Activated CD8-positive, alpha-beta T cell treated with anti-CD3 and anti-CD28 coated beads for 36 hours (primary cell): ENCODE measurements around the gene SPATA6. TPM values are rescaled to one million over a fixed set of nuclear protein-coding genes. Genes with fewer than 3 reads are reported as not detected.
"Not testable (repeated sequence)": the region's sequence is repeated elsewhere in the genome, so short reads cannot be mapped to it uniquely, and the experiment has no call there.

Experiments used
- ATAC-seq: fragments of 200-7000 bp; cut with Tn5 transposase; one replicate; pipeline ENCODE4 v1.10.0; 2021; ENCODE audit warnings: mild to moderate bottlenecking, moderate library complexity
- CTCF ChIA-PET: fragments of 350-600 bp; sonication (Branson Sonifier 250); formaldehyde crosslinking; loops from one replicate; lab custom pipeline; 2021; ENCODE audit warnings: antibody characterized with exemption; lab: Charles Lee
- POLR2A ChIA-PET: fragments of 350-600 bp; sonication (Branson Sonifier 250); formaldehyde crosslinking; loops from one replicate; lab custom pipeline; 2021; ENCODE audit warnings: antibody characterized with exemption; lab: Charles Lee
- DNase-seq: peaks from one replicate; pipeline ENCODE4 v3.0.0-alpha.2; 2020
- H3K27ac Mint-ChIP-seq: one replicate; pipeline ENCODE4 v1.8.0; 2021; ENCODE audit warnings: mild to moderate bottlenecking, mixed read lengths
- H3K27me3 Mint-ChIP-seq: one replicate; pipeline ENCODE4 v1.8.0; 2021; ENCODE audit warnings: mixed read lengths
- H3K36me3 Mint-ChIP-seq: one replicate; pipeline ENCODE4 v1.8.0; 2021; ENCODE audit warnings: low read depth, mixed read lengths
- H3K4me1 Mint-ChIP-seq: one replicate; pipeline ENCODE4 v1.8.0; 2021; ENCODE audit warnings: low read depth, mixed read lengths
- H3K4me3 Mint-ChIP-seq: one replicate; pipeline ENCODE4 v1.8.0; 2021; ENCODE audit warnings: mild to moderate bottlenecking, moderate library complexity, mixed read lengths
- H3K9me3 Mint-ChIP-seq: one replicate; pipeline ENCODE4 v1.8.0; 2021; ENCODE audit warnings: mixed read lengths
- CTCF ChIP-seq: fragments of 200-600 bp; IDR thresholded peaks from one replicate; pipeline ENCODE4 v1.8.0; 2022; ENCODE audit warnings: antibody characterized with exemption, mild to moderate bottlenecking
- intact Hi-C: fragments of 100-400 bp; cut with micrococcal nuclease; formaldehyde crosslinking; loops from one replicate; pipeline ENCODE4 v1.10.0; 2022
- total RNA-seq, 2 experiments: library from RNA; stranded (reverse); gene quantifications; one replicate each; pipeline ENCODE4 v1.2.3, GENCODE V29; 2021

Gene SPATA6
- 1 to 10 TPM; 1.4 to 1.7 TPM for total RNA-seq

GRCh38 chr1:48471691-48472576, at the start of gene SPATA6:
Gene SPATA6, minus strand, starts transcription at chr1:48472204. Its CDS starts 196 bp downstream, at chr1:48472008.
- Mint-ChIP-seq H3K4me3 (peak within 1 kb of the TSS; percentile 79), H3K9me3 (peaks cover 2% of the 10 kb centered on the region), H3K4me1 (peaks cover 23% of the 10 kb centered on the region), H3K27ac (peak within 1 kb of the TSS; percentile 55), H3K36me3 (no peaks in the 10 kb centered on the region), H3K27me3 (peaks cover 17% of the 10 kb centered on the region)
- ATAC-seq, result peak; percentile 98
- intact Hi-C loops, result loop anchor here (10.0 kb wide), 1 partner anchor 63 kb away; no protein-coding TSS in a partner anchor
- TF ChIP-seq CTCF, result no peak
- DNase-seq, result peak; percentile 96
- POLR2A ChIA-PET, result no interaction called here
- CTCF ChIA-PET, result interaction anchor here (0.9 to 1.4 kb wide), 3 partner anchors 10 to 304 kb away, joined by 3 to 5 read pairs (median 5); no protein-coding TSS in a partner anchor

- H3K27ac Mint-ChIP-seq, H3K4me1 Mint-ChIP-seq, DNase-seq, CTCF ChIA-PET, POLR2A ChIA-PET, intact Hi-C loops, H3K36me3 Mint-ChIP-seq, H3K4me3 Mint-ChIP-seq, ATAC-seq, H3K9me3 Mint-ChIP-seq: not testable (repeated sequence)
- peaks cover 11% of the 10 kb centered on the region for H3K27me3 Mint-ChIP-seq
Measured at GRCh38 chr1:48519896-48520295, 47.9 kb upstream of the SPATA6 start.

- TF ChIP-seq CTCF, result no peak
- ChIA-PET POLR2A (no interaction called here), CTCF (interaction anchor here (1.4 kb wide), 1 partner anchor 9 kb away, joined by 8 read pairs; no protein-coding TSS in a partner anchor)
- Mint-ChIP-seq H3K9me3 (no peaks in the 10 kb centered on the region), H3K27ac (no peak overlapping the region), H3K4me3 (no peak overlapping the region), H3K36me3 (no peaks in the 10 kb centered on the region), H3K4me1 (no peaks in the 10 kb centered on the region), H3K27me3 (peaks cover 8% of the 10 kb centered on the region)
- DNase-seq (no peak), ATAC-seq (no peak)
- intact Hi-C loops, result no loop called here
Measured at GRCh38 chr1:48506870-48507269, 34.9 kb upstream of the SPATA6 start.

- H3K27ac Mint-ChIP-seq, result no peak overlapping the region
- H3K27me3 Mint-ChIP-seq, result no peaks in the 10 kb centered on the region
- no peak overlapping the region for H3K4me3 Mint-ChIP-seq
- H3K4me1 Mint-ChIP-seq, result peaks cover 4% of the 10 kb centered on the region
- no peaks in the 10 kb centered on the region for H3K9me3 Mint-ChIP-seq
- intact Hi-C loops, result no loop called here
- POLR2A ChIA-PET, result no interaction called here
- no peak for DNase-seq
- TF ChIP-seq CTCF, result no peak
- CTCF ChIA-PET, result interaction anchor here (0.9 to 1.9 kb wide), 3 partner anchors 9 to 29 kb away, joined by 3 to 9 read pairs (median 5); partner anchors contain the start of gene SPATA6
- ATAC-seq, result no peak
- no peaks in the 10 kb centered on the region for H3K36me3 Mint-ChIP-seq
Measured at GRCh38 chr1:48500541-48501450, 28.8 kb upstream of the SPATA6 start.

GRCh38 chr1:48499211-48499735, 27.3 kb upstream of the SPATA6 start:
- H3K4me3 Mint-ChIP-seq, result no peak overlapping the region
- no peak for ATAC-seq
- CTCF ChIA-PET, result interaction anchor here (0.8 to 1.9 kb wide), 3 partner anchors 12 to 62 kb away, joined by 3 to 9 read pairs (median 5); partner anchors contain the start of gene SPATA6
- no peaks in the 10 kb centered on the region for H3K36me3 Mint-ChIP-seq
- POLR2A ChIA-PET, result no interaction called here
- intact Hi-C loops, result no loop called here
- no peak for DNase-seq
- no peak for TF ChIP-seq CTCF
- peaks cover 4% of the 10 kb centered on the region for H3K4me1 Mint-ChIP-seq
- H3K27ac Mint-ChIP-seq, result no peak overlapping the region
- H3K27me3 Mint-ChIP-seq, result no peaks in the 10 kb centered on the region
- H3K9me3 Mint-ChIP-seq, result no peaks in the 10 kb centered on the region
